Measurements from ENCODE around the gene TBCD.

Gene TBCD

DNA sequence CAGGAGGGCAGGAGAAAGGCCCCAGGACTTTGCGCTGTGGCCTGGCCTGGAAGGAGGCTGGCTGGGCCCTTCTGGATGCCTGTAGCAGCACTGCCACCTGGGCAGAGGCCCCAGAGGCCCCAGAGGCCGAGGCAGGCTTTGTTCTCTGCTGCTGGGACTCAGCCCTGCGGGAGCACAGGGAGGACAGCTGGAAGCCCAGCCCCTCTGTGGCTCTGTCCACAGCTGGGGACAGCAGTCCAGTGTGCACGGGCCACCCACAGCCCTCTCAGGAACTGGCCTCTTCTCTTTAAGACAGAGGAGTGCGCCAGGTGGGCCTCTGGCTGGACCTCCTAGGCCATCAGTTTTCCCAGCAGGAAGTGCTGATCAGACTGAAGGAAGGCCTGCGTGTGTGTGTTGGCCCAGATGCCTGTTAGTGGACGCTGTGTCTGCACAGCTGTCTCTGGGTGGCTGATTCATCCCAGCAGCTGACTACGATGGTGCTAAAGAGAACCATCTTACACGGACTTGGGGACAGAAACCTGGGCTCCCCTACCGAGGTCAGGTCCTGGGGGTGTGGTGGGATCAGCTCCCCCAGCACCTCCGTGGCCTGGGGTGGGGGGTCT lies 114.8 kb downstream of the TBCD start:
- ChIA-PET CTCF (interaction anchor here (1.0 to 1.1 kb wide), 2 partner anchors 10 to 47 kb away, joined by 4 to 5 read pairs; no protein-coding TSS in a partner anchor), POLR2A (no interaction called here)
- H3K4me3 ChIP-seq (ENCODE audit: low read depth, low read length): no peak overlapping the region
- TF ChIP-seq, protein P1, sequence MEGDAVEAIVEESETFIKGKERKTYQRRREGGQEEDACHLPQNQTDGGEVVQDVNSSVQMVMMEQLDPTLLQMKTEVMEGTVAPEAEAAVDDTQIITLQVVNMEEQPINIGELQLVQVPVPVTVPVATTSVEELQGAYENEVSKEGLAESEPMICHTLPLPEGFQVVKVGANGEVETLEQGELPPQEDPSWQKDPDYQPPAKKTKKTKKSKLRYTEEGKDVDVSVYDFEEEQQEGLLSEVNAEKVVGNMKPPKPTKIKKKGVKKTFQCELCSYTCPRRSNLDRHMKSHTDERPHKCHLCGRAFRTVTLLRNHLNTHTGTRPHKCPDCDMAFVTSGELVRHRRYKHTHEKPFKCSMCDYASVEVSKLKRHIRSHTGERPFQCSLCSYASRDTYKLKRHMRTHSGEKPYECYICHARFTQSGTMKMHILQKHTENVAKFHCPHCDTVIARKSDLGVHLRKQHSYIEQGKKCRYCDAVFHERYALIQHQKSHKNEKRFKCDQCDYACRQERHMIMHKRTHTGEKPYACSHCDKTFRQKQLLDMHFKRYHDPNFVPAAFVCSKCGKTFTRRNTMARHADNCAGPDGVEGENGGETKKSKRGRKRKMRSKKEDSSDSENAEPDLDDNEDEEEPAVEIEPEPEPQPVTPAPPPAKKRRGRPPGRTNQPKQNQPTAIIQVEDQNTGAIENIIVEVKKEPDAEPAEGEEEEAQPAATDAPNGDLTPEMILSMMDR (IDR thresholded peaks at IDR 0.05; ENCODE audit: insufficient read depth, low read length, missing control alignments): no peak
- no peak for DNase-seq (ENCODE audit: low read depth, low spot score)

- no peak overlapping the region for H3K4me3 ChIP-seq (ENCODE audit: low read depth, low read length)
- TF ChIP-seq, protein P1 (IDR thresholded peaks at IDR 0.05; ENCODE audit: insufficient read depth, low read length, missing control alignments): no peak
- ChIA-PET CTCF (no interaction called here), POLR2A (no interaction called here)
- no peak for DNase-seq (ENCODE audit: low read depth, low spot score)
These were observed 116.0 kb downstream of the TBCD start for GRCh38 chr17:82867763-82868325.

DNA sequence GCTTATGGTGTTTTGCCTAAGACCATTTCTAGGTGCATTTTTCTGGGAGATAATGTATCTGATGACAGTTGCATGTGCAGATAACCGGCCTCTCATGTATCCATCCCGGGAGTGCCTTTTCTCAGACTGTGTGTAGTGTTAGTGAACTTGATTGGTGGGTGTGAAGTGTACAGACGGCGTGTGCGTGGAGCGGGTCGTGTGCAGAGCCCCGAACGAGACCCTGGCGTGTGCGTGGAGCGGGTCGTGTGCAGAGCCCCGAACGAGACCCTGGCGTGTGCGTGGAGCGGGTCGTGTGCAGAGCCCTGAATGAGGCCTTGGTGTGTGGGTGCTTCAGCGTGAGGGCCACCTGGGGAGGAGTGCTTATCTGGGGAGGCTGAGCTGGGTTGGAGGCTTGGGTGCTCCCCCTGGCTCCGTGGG lies 116.9 kb downstream of the TBCD start:
- CTCF ChIA-PET: interaction anchor here (1.1 to 1.2 kb wide), 2 partner anchors 9 to 11 kb away, joined by 3 read pairs; no protein-coding TSS in a partner anchor
- POLR2A ChIA-PET: interaction anchor here (1.4 kb wide), 1 partner anchor 17 kb away, joined by 3 read pairs; no protein-coding TSS in a partner anchor
- TF ChIP-seq, protein P1 (IDR thresholded peaks at IDR 0.05; ENCODE audit: insufficient read depth, low read length, missing control alignments): no peak
- DNase-seq (ENCODE audit: low read depth, low spot score): no peak
- H3K4me3 ChIP-seq (ENCODE audit: low read depth, low read length): no peak overlapping the region

DNA sequence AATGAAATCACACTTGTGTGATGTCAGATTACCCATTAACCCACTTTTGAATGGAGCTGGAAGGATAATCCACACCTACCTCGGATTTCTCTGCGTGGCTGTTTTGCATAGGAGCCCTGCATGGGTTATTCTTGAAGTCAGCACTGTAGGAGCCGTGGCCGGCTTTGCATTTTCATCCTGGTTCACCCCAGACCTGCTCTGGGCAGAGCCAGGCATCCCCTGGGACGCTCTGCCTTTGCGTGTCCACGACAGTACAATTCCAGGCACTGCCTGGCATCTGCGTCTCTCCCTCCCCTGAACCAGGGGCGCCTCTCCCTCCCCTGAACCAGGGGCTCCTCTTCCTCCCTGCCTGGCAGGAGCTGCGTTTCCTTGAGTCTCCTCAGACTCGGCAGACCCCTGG lies 117.7 kb downstream of the TBCD start:
- ChIA-PET CTCF (interaction anchor here (0.8 to 1.2 kb wide), 3 partner anchors 8 to 31 kb away, joined by 3 read pairs; no protein-coding TSS in a partner anchor), POLR2A (interaction anchor here (1.4 kb wide), 1 partner anchor 16 kb away, joined by 3 read pairs; no protein-coding TSS in a partner anchor)
- DNase-seq (ENCODE audit: low read depth, low spot score): no peak
- TF ChIP-seq, protein P1 (IDR thresholded peaks at IDR 0.05; ENCODE audit: insufficient read depth, low read length, missing control alignments): no peak
- H3K4me3 ChIP-seq (ENCODE audit: low read depth, low read length): no peak overlapping the region

DNA sequence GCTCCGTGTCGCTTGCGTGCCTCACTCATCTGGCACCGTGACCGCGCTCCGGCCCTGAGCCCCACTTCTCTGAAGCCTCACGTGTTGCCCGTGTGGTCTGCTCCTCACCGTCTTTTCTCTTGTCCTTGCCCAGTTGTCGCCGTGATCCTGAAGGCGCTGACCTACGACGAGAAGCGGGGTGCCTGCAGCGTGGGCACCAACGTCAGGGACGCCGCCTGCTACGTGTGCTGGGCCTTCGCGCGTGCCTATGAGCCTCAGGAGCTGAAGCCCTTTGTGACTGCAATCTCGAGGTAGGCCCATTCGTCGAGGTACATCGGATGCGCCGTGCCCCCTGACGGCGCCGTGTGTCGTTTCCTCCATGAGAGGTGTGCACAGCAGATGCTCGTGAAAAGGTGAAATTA lies 118.2 kb downstream of the TBCD start:
- TF ChIP-seq, protein P1 (IDR thresholded peaks at IDR 0.05; ENCODE audit: insufficient read depth, low read length, missing control alignments): no peak
- DNase-seq (ENCODE audit: low read depth, low spot score): no peak
- POLR2A ChIA-PET: interaction anchor here (1.4 kb wide), 1 partner anchor 16 kb away, joined by 3 read pairs; no protein-coding TSS in a partner anchor
- CTCF ChIA-PET: interaction anchor here (0.8 to 1.1 kb wide), 3 partner anchors 12 to 77 kb away, joined by 3 read pairs; no protein-coding TSS in a partner anchor
- H3K4me3 ChIP-seq (ENCODE audit: low read depth, low read length): no peak overlapping the region

DNA sequence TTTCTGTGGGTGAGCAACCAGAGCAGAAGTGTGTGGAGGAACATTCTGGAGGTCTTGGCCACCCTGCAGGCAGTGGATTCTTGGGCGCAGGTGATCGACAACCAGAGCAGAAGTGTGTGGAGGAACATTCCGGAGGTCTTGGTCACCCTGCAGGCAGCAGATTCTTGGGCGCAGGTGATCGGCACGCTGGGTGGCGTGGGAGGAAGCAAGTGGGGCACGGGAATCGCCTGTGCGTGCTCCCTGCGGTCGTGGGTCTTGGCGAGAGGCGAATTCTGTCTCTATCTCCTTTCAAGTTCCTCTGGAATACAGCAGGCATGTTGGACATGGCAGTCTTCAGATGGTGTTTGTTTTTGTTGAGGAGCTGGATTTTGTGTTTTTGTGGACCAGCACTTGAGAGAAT lies 118.7 kb downstream of the TBCD start:
- no peak for DNase-seq (ENCODE audit: low read depth, low spot score)
- ChIA-PET CTCF (interaction anchor here (0.8 to 0.9 kb wide), 2 partner anchors 30 to 77 kb away, joined by 3 read pairs; no protein-coding TSS in a partner anchor), POLR2A (no interaction called here)
- no peak overlapping the region for H3K4me3 ChIP-seq (ENCODE audit: low read depth, low read length)
- TF ChIP-seq, protein P1 (IDR thresholded peaks at IDR 0.05; ENCODE audit: insufficient read depth, low read length, missing control alignments): no peak
